Upper lobe of right lung (tissue), 1 donor: Measurements from ENCODE around the gene GIPC3. TPM values are rescaled to one million over a fixed set of nuclear protein-coding genes. Genes with fewer than 3 reads are reported as not detected.

Experiments
- ATAC-seq: fragments of 200-7000 bp; cut with Tn5 transposase; one replicate; pipeline ENCODE4 v1.9.1; 2020; ENCODE audit warnings: mild to moderate bottlenecking, moderate library complexity
- DNase-seq: peaks from one replicate; pipeline ENCODE4 v3.0.0-alpha.2; 2020
- H3K27ac ChIP-seq: fragments of 200-600 bp; one replicate; pipeline ENCODE4 v1.8.0; 2022
- H3K27me3 ChIP-seq: fragments of 200-600 bp; one replicate; pipeline ENCODE4 v1.8.0; 2022; ENCODE audit warnings: mild to moderate bottlenecking
- H3K36me3 ChIP-seq: fragments of 200-600 bp; one replicate; pipeline ENCODE4 v1.8.0; 2022
- H3K4me1 ChIP-seq: fragments of 200-600 bp; one replicate; pipeline ENCODE4 v1.8.0; 2022
- H3K4me3 ChIP-seq: fragments of 200-600 bp; one replicate; pipeline ENCODE4 v1.8.0; 2022; ENCODE audit warnings: mild to moderate bottlenecking
- H3K9me3 ChIP-seq: fragments of 200-600 bp; one replicate; pipeline ENCODE4 v1.8.0; 2022
- intact Hi-C: fragments of 100-400 bp; cut with DNase I; formaldehyde crosslinking; loops from one replicate; pipeline ENCODE4 v1.11.0; 2022
- total RNA-seq: library from RNA; stranded (reverse); fragmentation: NEBNext Ultra II Directional; extraction: Animal tissue kit (Norgen Biotek cat#: 25700); gene quantifications from one replicate; pipeline ENCODE4 v1.2.1, GENCODE V29; 2021
- TF ChIP-seq, protein P1 (sequence below): fragments of 200-600 bp; IDR thresholded peaks from one replicate; pipeline ENCODE4 v1.8.0; 2022; ENCODE audit warnings: antibody characterized with exemption
- donor health status: DM: no; HTN: yes; CAD: no; lungs with severe emphysema.

GIPC3 gene
- total RNA-seq, 1 donor from 2014 or later, result 6.5 TPM

DNA sequence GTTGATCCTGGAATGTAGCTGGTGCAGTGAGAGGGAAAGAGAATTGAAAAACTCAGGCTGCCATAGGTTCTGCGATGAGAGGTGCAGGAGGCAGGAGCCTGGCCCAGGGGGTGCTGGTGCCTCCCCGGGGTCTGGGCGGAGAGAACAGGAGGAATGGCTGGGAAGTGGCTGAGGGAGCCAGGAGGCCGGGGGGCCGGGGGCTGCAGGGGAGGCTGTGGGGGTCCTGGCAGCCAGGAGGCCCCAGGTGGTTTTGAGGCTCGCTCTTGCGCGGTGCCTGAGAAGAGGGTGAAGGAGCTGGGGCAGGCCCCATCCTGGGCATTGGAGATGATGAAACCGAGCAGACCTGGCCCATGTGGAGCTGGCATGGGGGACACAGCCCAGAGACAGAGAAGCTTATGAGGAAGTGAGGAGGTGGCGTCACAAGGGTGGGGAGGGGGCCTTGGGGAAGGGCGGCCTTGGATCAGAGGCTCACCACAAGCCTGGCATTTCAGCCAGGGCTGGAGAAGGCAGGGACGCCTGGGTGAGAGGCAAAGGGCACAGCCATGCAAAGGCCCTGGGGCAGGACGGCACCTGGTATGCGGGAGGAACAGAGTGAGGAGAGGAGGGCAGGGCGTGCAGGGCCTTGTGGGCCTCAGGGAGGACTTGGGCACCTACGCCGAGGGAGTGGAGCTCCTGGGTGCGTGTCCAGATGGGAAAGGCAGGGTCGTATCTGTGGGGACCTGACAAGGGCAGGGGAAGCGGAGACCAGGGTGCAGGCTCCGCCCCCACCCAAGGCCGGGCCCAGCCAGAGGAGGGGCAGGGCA, 47.6 kb upstream of the GIPC3 start:
- DNase-seq (peak; percentile 59), ATAC-seq (peak; percentile 12)
- Histone ChIP-seq H3K36me3 (peaks cover 39% of the 10 kb centered on the region), H3K4me1 (no peaks in the 10 kb centered on the region), H3K27ac (no peak overlapping the region), H3K27me3 (no peaks in the 10 kb centered on the region), H3K4me3 (no peak overlapping the region), H3K9me3 (no peaks in the 10 kb centered on the region)
- TF ChIP-seq, protein P1, sequence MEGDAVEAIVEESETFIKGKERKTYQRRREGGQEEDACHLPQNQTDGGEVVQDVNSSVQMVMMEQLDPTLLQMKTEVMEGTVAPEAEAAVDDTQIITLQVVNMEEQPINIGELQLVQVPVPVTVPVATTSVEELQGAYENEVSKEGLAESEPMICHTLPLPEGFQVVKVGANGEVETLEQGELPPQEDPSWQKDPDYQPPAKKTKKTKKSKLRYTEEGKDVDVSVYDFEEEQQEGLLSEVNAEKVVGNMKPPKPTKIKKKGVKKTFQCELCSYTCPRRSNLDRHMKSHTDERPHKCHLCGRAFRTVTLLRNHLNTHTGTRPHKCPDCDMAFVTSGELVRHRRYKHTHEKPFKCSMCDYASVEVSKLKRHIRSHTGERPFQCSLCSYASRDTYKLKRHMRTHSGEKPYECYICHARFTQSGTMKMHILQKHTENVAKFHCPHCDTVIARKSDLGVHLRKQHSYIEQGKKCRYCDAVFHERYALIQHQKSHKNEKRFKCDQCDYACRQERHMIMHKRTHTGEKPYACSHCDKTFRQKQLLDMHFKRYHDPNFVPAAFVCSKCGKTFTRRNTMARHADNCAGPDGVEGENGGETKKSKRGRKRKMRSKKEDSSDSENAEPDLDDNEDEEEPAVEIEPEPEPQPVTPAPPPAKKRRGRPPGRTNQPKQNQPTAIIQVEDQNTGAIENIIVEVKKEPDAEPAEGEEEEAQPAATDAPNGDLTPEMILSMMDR, result no peak
- intact Hi-C loops, result no loop called here

- intact Hi-C loops, result no loop called here
- Histone ChIP-seq H3K36me3 (peaks cover 32% of the 10 kb centered on the region), H3K4me1 (no peaks in the 10 kb centered on the region), H3K27ac (no peak overlapping the region), H3K4me3 (no peak overlapping the region), H3K9me3 (no peaks in the 10 kb centered on the region), H3K27me3 (no peaks in the 10 kb centered on the region)
- TF ChIP-seq, protein P1, result no peak
- ATAC-seq (no peak), DNase-seq (no peak)
Observed at GRCh38 chr19:3538258-3538929, 46.9 kb upstream of the GIPC3 start.

DNA sequence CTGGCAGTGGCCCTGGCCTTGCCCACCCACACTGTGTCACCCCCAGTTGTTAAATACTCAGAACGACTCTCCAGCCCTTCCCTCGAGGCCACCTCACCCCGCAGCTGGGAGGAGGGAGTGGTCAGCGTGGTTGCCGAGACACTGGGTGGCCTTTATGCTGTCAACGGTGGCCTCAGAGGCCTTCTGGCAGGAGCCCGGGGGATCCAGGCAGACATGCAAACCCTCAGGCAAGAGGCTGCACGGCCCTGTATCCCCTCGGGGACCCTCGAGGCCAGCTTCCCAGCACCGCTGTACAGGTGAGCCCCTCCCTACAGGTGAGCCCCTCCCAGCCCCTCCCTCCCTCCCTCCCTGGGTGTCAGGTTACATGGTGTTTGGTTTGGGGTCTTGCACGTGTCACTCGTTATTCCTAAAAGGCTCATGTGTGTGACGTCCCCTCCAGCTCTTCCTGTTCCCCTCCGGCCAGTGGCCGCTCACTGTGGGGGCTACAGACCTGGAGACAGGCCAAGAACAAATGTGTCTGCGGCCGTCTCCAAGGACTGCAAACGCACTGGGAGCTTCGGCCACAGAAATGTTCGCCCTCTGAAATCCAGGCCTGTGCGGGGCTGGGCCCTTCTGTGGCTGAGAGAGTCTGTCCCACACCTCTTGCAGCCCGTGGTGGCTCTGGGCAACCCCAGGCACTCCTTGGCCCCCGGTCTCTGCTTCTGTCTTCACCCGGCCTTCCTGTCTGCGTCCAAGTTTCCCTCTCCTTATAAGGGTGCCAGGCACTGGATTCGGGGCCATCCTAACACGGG, 46.1 kb upstream of the GIPC3 start, which contains the start of gene TEKTIP1:
Gene TEKTIP1 (plus strand): TSS at position 210 of the 791 bp plus-strand sequence. CDS start 4 bp downstream, at position 214.
- peaks cover 25% of the 10 kb centered on the region for H3K36me3 ChIP-seq
- DNase-seq, result peak; percentile 58
- TF ChIP-seq, protein P1, result no peak
- intact Hi-C loops, result no loop called here
- no peak for ATAC-seq
- no peak within 1 kb of the TSS for H3K27ac ChIP-seq
- no peak within 1 kb of the TSS for H3K4me3 ChIP-seq
- H3K9me3 ChIP-seq, result no peaks in the 10 kb centered on the region
- H3K27me3 ChIP-seq, result no peaks in the 10 kb centered on the region
- H3K4me1 ChIP-seq, result no peaks in the 10 kb centered on the region

DNA sequence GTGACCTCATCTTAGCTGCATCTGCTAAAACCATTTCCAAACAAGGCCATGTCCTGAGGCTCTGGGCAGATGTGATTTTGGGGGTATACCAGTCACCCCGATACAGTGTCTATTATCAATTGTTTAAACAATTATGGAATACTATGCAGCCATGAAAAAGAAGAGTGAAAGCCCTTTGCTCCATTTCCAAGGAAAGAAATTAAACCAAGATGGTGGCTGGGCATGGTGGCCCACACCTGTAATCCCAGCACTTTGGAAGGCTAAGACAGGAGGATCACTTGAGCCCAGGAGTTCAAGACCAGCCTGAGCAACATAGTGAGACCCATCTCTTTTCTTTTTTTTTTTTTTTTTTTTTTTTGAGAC, 45.5 kb upstream of the GIPC3 start:
- Histone ChIP-seq H3K27ac (no peak overlapping the region), H3K4me3 (no peak overlapping the region), H3K27me3 (no peaks in the 10 kb centered on the region), H3K4me1 (no peaks in the 10 kb centered on the region), H3K36me3 (peaks cover 19% of the 10 kb centered on the region), H3K9me3 (no peaks in the 10 kb centered on the region)
- ATAC-seq, result no peak
- intact Hi-C loops, result loop anchor here (10.0 kb wide), 1 partner anchor 75 kb away; no protein-coding TSS in a partner anchor
- TF ChIP-seq, protein P1, result no peak
- DNase-seq, result no peak

GRCh38 chr19:3543150-3544057, 41.9 kb upstream of the GIPC3 start:
- no peak overlapping the region for H3K27ac ChIP-seq
- TF ChIP-seq, protein P1, result no peak

More at GRCh38 chr19:3543150-3544057, 41.9 kb upstream of the GIPC3 start:
- no peak overlapping the region for H3K4me3 ChIP-seq
- DNase-seq (no peak), ATAC-seq (no peak)
- no peaks in the 10 kb centered on the region for H3K9me3 ChIP-seq
- no peaks in the 10 kb centered on the region for H3K27me3 ChIP-seq
- no peaks in the 10 kb centered on the region for H3K4me1 ChIP-seq
- H3K36me3 ChIP-seq, result peaks cover 6% of the 10 kb centered on the region
- intact Hi-C loops, result loop anchor here (10.0 kb wide), 1 partner anchor 71 kb away; no protein-coding TSS in a partner anchor
